ENCODE results near the gene APOOL. TPM values are rescaled to one million over a fixed set of nuclear protein-coding genes. Genes with fewer than 3 reads are reported as not detected.

The APOOL gene
- 21.8 and 33.4 TPM in 2 replicates for polyA plus RNA-seq

GRCh38 chrX:85003655-85004244, at the start of gene APOOL:
Gene APOOL (plus strand): TSS chrX:85003877. CDS start chrX:85003913, 36 bp downstream.

Other genes starting within 250 kb of the APOOL start
- 0.34 and 1.2 TPM in 2 replicates for gene SATL1, start 239.9 kb downstream of the APOOL start, polyA plus RNA-seq
- gene ZNF711, start 240.1 kb downstream of the APOOL start, polyA plus RNA-seq: 24.8 and 26.3 TPM in 2 replicates

Measured in Purkinje cell (primary cell).